ENCODE results near the gene LNX2.

DNA sequence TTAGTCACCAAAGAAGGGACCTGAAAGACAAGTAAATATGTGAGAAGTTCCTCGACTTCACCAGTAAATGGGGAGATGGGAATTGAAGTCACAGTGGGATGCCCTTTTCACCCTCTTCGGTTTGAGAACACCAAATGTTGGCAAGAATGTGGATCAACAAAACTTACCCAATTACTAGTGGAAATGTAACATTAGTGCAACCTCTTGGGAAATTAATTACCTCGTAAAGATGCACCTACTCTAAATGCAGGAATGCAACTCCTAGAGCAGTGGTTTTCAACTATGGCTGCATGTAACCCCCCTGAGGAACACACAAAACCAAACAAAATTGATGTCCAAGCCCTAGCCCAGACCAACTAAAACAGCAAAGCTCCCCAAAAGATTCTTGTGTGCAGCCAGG lies 78.1 kb downstream of the LNX2 start:
- TF ChIP-seq TAF1 (IDR thresholded peaks at IDR 0.05; ENCODE audit: borderline replicate concordance, insufficient read depth, low read length) = no peak
- no peak for TF ChIP-seq SIN3A (IDR thresholded peaks at IDR 0.05; ENCODE audit: borderline replicate concordance, insufficient read depth, low read length)
- TF ChIP-seq, protein P1, sequence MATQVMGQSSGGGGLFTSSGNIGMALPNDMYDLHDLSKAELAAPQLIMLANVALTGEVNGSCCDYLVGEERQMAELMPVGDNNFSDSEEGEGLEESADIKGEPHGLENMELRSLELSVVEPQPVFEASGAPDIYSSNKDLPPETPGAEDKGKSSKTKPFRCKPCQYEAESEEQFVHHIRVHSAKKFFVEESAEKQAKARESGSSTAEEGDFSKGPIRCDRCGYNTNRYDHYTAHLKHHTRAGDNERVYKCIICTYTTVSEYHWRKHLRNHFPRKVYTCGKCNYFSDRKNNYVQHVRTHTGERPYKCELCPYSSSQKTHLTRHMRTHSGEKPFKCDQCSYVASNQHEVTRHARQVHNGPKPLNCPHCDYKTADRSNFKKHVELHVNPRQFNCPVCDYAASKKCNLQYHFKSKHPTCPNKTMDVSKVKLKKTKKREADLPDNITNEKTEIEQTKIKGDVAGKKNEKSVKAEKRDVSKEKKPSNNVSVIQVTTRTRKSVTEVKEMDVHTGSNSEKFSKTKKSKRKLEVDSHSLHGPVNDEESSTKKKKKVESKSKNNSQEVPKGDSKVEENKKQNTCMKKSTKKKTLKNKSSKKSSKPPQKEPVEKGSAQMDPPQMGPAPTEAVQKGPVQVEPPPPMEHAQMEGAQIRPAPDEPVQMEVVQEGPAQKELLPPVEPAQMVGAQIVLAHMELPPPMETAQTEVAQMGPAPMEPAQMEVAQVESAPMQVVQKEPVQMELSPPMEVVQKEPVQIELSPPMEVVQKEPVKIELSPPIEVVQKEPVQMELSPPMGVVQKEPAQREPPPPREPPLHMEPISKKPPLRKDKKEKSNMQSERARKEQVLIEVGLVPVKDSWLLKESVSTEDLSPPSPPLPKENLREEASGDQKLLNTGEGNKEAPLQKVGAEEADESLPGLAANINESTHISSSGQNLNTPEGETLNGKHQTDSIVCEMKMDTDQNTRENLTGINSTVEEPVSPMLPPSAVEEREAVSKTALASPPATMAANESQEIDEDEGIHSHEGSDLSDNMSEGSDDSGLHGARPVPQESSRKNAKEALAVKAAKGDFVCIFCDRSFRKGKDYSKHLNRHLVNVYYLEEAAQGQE (IDR thresholded peaks at IDR 0.05; ENCODE audit: insufficient read depth in 1 of 2, low read depth in 2 of 2, low read length in 2 of 2) = no peak
- TF ChIP-seq POLR2AphosphoS5 (IDR thresholded peaks at IDR 0.05; ENCODE audit: low read depth, low read length) = no peak
- TF ChIP-seq FOXP2 (optimal IDR thresholded peaks at IDR 0.05; ENCODE audit: borderline replicate concordance, extremely low read depth, extremely low read length, insufficient read depth) = no peak
